H9 (cell line): ENCODE data around the gene ZNF467. TPM values are rescaled to one million over a fixed set of nuclear protein-coding genes. Genes with fewer than 3 reads are reported as not detected.

Experiments used
- DNase-seq: peaks from one replicate; pipeline ENCODE4 v3.0.0-alpha.2; 2017
- H2AFZ ChIP-seq: one replicate; pipeline ENCODE4 v1.6.1; 2013; ENCODE audit warnings: mild to moderate bottlenecking, low read length, control low read depth, moderate library complexity
- H2AK5ac ChIP-seq: 2 replicates; pipeline ENCODE4 v1.6.1; 2013; ENCODE audit warnings: low read length, control low read depth, mixed read lengths; ENCODE audit not compliant: insufficient read length
- H2BK120ac ChIP-seq: one replicate; pipeline ENCODE4 v1.6.1; 2013; ENCODE audit warnings: low read depth, mild to moderate bottlenecking, low read length, control low read depth, inconsistent platforms; ENCODE audit not compliant: poor library complexity, severe bottlenecking
- H2BK12ac ChIP-seq: 2 replicates; pipeline ENCODE4 v1.6.1; 2013; ENCODE audit warnings: low read length, control low read depth, mixed read lengths, low read depth; ENCODE audit not compliant: insufficient read length
- H2BK15ac ChIP-seq: 2 replicates; pipeline ENCODE4 v1.6.1; 2013; ENCODE audit warnings: low read depth, low read length, control low read depth
- H2BK20ac ChIP-seq: one replicate; pipeline ENCODE4 v1.6.1; 2013; ENCODE audit warnings: low read depth, mild to moderate bottlenecking, low read length, control low read depth, inconsistent platforms; ENCODE audit not compliant: poor library complexity, severe bottlenecking
- H2BK5ac ChIP-seq: 2 replicates; pipeline ENCODE4 v1.6.1; 2013; ENCODE audit warnings: low read length, control low read depth, mixed read lengths; ENCODE audit not compliant: insufficient read length
- H3K14ac ChIP-seq: 2 replicates; pipeline ENCODE4 v1.6.1; 2013; ENCODE audit warnings: low read length, control low read depth; ENCODE audit not compliant: insufficient read depth
- H3K18ac ChIP-seq: 2 replicates; pipeline ENCODE4 v1.6.1; 2013; ENCODE audit warnings: low read depth, mild to moderate bottlenecking, mixed read lengths, low read length, control low read depth; ENCODE audit not compliant: insufficient read length
- H3K23ac ChIP-seq: 2 replicates; pipeline ENCODE4 v1.6.1; 2013; ENCODE audit warnings: low read length, control low read depth, mixed read lengths, low read depth; ENCODE audit not compliant: insufficient read length
- H3K23me2 ChIP-seq: 2 replicates; pipeline ENCODE4 v1.6.1; 2013; ENCODE audit warnings: low read depth, mild to moderate bottlenecking, mixed read lengths, low read length, control low read depth; ENCODE audit not compliant: insufficient read length, poor library complexity, severe bottlenecking
- H3K27ac ChIP-seq: 2 replicates; pipeline ENCODE4 v1.5.1; 2013; ENCODE audit warnings: low read length, control low read depth, mixed read lengths, low read depth; ENCODE audit not compliant: insufficient read length
- H3K27me3 ChIP-seq: 2 replicates; pipeline ENCODE4 v1.6.1; 2013; ENCODE audit warnings: low read length, control low read depth, inconsistent platforms; ENCODE audit not compliant: insufficient read depth
- H3K4ac ChIP-seq: 2 replicates; pipeline ENCODE4 v1.6.1; 2013; ENCODE audit warnings: low read depth, mild to moderate bottlenecking, control low read depth, inconsistent platforms, low read length, moderate library complexity
- H3K4me1 ChIP-seq: 2 replicates; pipeline ENCODE4 v1.6.1; 2013; ENCODE audit warnings: low read length, control low read depth, inconsistent platforms; ENCODE audit not compliant: insufficient read depth
- H3K4me2 ChIP-seq: 2 replicates; pipeline ENCODE4 v1.6.1; 2013; ENCODE audit warnings: low read length, control low read depth, mixed read lengths; ENCODE audit not compliant: insufficient read length, insufficient read depth
- H3K56ac ChIP-seq: 2 replicates; pipeline ENCODE4 v1.6.1; 2013; ENCODE audit warnings: low read depth, mild to moderate bottlenecking, mixed read lengths, low read length, control low read depth; ENCODE audit not compliant: insufficient read length
- H3K79me1 ChIP-seq: 2 replicates; pipeline ENCODE4 v1.6.1; 2013; ENCODE audit warnings: low read depth, mild to moderate bottlenecking, moderate library complexity, low read length, control low read depth, inconsistent platforms; ENCODE audit not compliant: insufficient read depth, poor library complexity, severe bottlenecking
- H3K79me2 ChIP-seq: 2 replicates; pipeline ENCODE4 v1.6.1; 2013; ENCODE audit warnings: low read length, control low read depth, inconsistent platforms; ENCODE audit not compliant: insufficient read depth
- H3K9ac ChIP-seq: 2 replicates; pipeline ENCODE4 v1.6.1; 2013; ENCODE audit warnings: low read length, control low read depth, mixed read lengths; ENCODE audit not compliant: insufficient read length; ENCODE audit errors: extremely low read depth
- H3K9me3 ChIP-seq: one replicate; pipeline ENCODE4 v1.6.1; 2013; ENCODE audit warnings: low read depth, low read length, inconsistent platforms; ENCODE audit not compliant: control insufficient read depth
- H3T11ph ChIP-seq: one replicate; pipeline ENCODE4 v1.6.1; 2013; ENCODE audit warnings: mild to moderate bottlenecking, low read length, control low read depth, inconsistent platforms
- H4K20me1 ChIP-seq: one replicate; pipeline ENCODE4 v1.6.1; 2013; ENCODE audit not compliant: control insufficient read depth, insufficient read length, insufficient read depth
- H4K5ac ChIP-seq: 2 replicates; pipeline ENCODE4 v1.6.1; 2013; ENCODE audit warnings: low read depth, mild to moderate bottlenecking, mixed read lengths, low read length, control low read depth; ENCODE audit not compliant: insufficient read length
- H4K8ac ChIP-seq: replicated peaks from 2 replicates; pipeline ENCODE4 v1.6.1; 2013; ENCODE audit warnings: low read length, control low read depth, mixed read lengths, low read depth; ENCODE audit not compliant: insufficient read length
- H4K91ac ChIP-seq: 2 replicates; pipeline ENCODE4 v1.6.1; 2013; ENCODE audit warnings: low read depth, mild to moderate bottlenecking, moderate library complexity, mixed read lengths, low read length, control low read depth; ENCODE audit not compliant: insufficient read length
- H3K27ac Mint-ChIP-seq, 3 experiments: 2 replicates in 2 of 3; 3 replicates in 1 of 3; pipeline ENCODE4 v1.8.0; 2020 to 2021; ENCODE audit warnings: mixed read lengths in 3 of 3, mild to moderate bottlenecking in 1 of 3, moderate library complexity in 1 of 3
- H3K27me3 Mint-ChIP-seq: 2 replicates; pipeline ENCODE4 v1.8.0; 2021; ENCODE audit warnings: low read depth, mild to moderate bottlenecking, moderate library complexity, mixed read lengths
- H3K36me3 Mint-ChIP-seq, 3 experiments: 2 replicates in 2 of 3; 3 replicates in 1 of 3; pipeline ENCODE4 v1.8.0; 2020 to 2021; ENCODE audit warnings: low read depth in 3 of 3, mixed read lengths in 3 of 3; ENCODE audit not compliant: insufficient read depth in 1 of 3
- H3K4me1 Mint-ChIP-seq, 2 experiments: 2 replicates each; pipeline ENCODE4 v1.8.0; 2020; ENCODE audit warnings: mixed read lengths in 2 of 2
- H3K4me3 Mint-ChIP-seq, 2 experiments: 2 replicates in 1 of 2; 3 replicates in 1 of 2; pipeline ENCODE4 v1.8.0; 2020 to 2021; ENCODE audit warnings: mild to moderate bottlenecking in 2 of 2, mixed read lengths in 2 of 2, moderate library complexity in 1 of 2
- H3K9me3 Mint-ChIP-seq, 2 experiments: 2 replicates in 1 of 2; 3 replicates in 1 of 2; pipeline ENCODE4 v1.8.0; 2020; ENCODE audit warnings: mild to moderate bottlenecking in 2 of 2, mixed read lengths in 2 of 2, moderate library complexity in 1 of 2
- CTCF ChIP-seq: fragments of 200-600 bp; sonication (generic); conservative IDR thresholded peaks from 3 replicates; pipeline ENCODE4 v1.8.0; 2021; ENCODE audit warnings: antibody characterized with exemption, mild to moderate bottlenecking
- WGBS: extraction: QIAGEN DNeasy Blood & Tissue Kit; methylation state at CpG from one replicate; pipeline ENCODE4 v1.1.7; 2013; ENCODE audit warnings: missing lambda C conversion rate, low lambda C conversion rate, mixed read lengths; ENCODE audit not compliant: insufficient read length; ENCODE audit errors: extremely low coverage; 5-methylcytosine and 5-hydroxymethylcytosine counted together
- total RNA-seq: library from RNA; stranded (reverse); gene quantifications from 2 replicates; pipeline ENCODE4 v1.2.1, GENCODE V29; 2021

Gene ZNF467
- total RNA-seq, 1 experiment from 2014 or later: 0.31 TPM

GRCh38 chr7:149729586-149729982, 43.8 kb downstream of the ZNF467 start:
- no peak overlapping the region for H2BK20ac ChIP-seq
- H3K18ac ChIP-seq: no peak overlapping the region
- no peak for TF ChIP-seq CTCF
- no peak overlapping the region for H3K56ac ChIP-seq
- no peak overlapping the region for H3K14ac ChIP-seq
- H2BK12ac ChIP-seq: no peak overlapping the region
- H3K4me2 ChIP-seq: no peak overlapping the region
- H4K8ac ChIP-seq: no peak overlapping the region
- WGBS: no CpG with 5 or more reads among the region's 5 CpGs
- Mint-ChIP-seq H3K27ac (no peak overlapping the region; a peak in 1 of 7 replicates), H3K36me3 (peaks cover 5 to 42% (median 35%) of the 10 kb centered on the region in 3 experiments), H3K4me1 (no peaks in the 10 kb centered on the region), H3K4me3 (no peak overlapping the region), H3K27me3 (no peaks in the 10 kb centered on the region), H3K9me3 (no peaks in the 10 kb centered on the region)
- peak; percentile 15 for DNase-seq
- H3K4me1 ChIP-seq: no peaks in the 10 kb centered on the region
- H3K79me1 ChIP-seq: no peaks in the 10 kb centered on the region
- H4K20me1 ChIP-seq: no peaks in the 10 kb centered on the region
- H3K23ac ChIP-seq: no peak overlapping the region
- no peak overlapping the region for H2AFZ ChIP-seq
- H3K9ac ChIP-seq: no peak overlapping the region
- H2BK15ac ChIP-seq: no peak overlapping the region
- no peaks in the 10 kb centered on the region for H3K9me3 ChIP-seq
- no peak overlapping the region for H4K5ac ChIP-seq
- no peak overlapping the region for H2BK120ac ChIP-seq
- H3K27ac ChIP-seq: no peak overlapping the region
- H4K91ac ChIP-seq: no peak overlapping the region
- no peaks in the 10 kb centered on the region for H3K27me3 ChIP-seq
- H2AK5ac ChIP-seq: no peak overlapping the region
- no peak overlapping the region for H3K4ac ChIP-seq
- no peak overlapping the region for H3T11ph ChIP-seq
- no peak overlapping the region for H2BK5ac ChIP-seq
- no peaks in the 10 kb centered on the region for H3K23me2 ChIP-seq
- H3K79me2 ChIP-seq: no peaks in the 10 kb centered on the region
